ENCODE data around the gene MAPK10. TPM values are rescaled to one million over a fixed set of nuclear protein-coding genes. Genes with fewer than 3 reads are reported as not detected.

Gene MAPK10
- total RNA-seq, result 4.0 TPM
- long read RNA-seq, full-length matches to known transcripts, result 3 of 7 reads
- long read RNA-seq, partial matches to known transcripts, result 3 of 7 reads
- long read RNA-seq, other reads (novel, unspliced or antisense), result 1 of 7 reads

DNA sequence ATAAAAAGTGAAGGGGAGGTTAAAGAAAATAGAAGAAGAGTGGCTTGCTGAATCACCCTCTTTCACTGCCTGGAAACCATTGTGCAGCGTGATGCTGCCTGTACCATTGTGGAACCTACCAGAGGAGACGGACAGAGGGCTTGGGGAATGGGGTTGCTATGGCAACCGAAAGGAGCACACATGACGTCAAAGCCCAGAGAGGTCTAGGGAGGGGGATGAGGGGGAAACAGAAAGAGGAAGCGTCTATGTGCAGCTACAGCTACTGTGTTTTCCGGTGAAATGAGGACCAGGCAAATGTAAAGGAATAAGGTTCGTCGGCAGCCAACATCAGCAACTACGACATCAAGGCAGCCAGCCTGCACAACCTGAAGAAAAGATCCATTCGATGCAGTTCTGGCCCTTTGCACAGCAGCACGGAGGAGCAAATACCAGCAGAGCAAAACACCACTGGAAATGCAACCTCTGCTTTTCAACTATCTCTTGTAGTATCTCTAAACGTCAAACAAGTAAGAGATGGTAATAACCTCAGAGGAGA is at the start of gene MAPK10:
TSS of gene MAPK10 (minus strand) at position 110 of the 535 bp plus-strand sequence.
- peak; percentile 67 for DNase-seq
- intact Hi-C loops (cut with DNase I), result no loop called here
- ATAC-seq (ENCODE audit: poor library complexity), result peak; percentile 97

DNA sequence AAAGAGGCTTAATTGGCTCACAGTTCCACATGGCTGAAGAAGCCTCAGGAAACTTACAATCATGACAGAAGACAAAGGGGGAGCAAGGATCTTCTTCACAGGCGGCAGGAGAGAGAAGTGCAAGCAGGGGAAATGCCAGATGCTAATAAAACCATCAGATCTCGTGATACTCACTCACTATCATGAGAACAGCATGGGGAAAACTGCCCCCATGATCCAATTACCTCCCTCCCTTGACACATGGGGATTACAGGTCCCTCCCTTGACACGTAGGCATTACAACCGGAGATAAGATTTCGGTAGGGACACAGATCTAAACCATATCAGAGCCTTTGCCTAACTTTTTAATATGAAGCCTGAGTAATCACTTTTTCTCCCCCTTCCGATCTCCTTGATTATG is 43.7 kb upstream of the MAPK10 start:
- no peak for DNase-seq
- intact Hi-C loops (cut with DNase I), result no loop called here
- ATAC-seq (ENCODE audit: poor library complexity), result no peak

DNA sequence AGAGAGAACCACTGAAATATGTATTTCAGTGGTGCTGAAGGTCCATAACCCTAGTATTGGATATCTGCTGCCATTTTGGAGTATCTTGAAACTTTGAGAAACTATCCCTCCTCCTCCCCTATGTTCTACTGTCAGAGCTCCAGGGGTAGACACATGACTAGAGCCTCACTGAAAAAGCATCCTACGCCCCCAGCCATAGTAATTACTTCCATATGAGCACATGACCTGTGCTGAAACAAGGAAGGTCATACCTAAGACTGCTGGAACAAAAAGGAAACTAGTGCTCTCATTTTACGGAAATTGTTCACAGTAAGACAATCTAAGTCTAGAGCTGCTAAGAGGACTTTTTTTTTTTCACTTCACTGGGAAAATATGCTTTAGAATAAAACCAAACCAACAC is 42.0 kb upstream of the MAPK10 start:
- DNase-seq (no peak), ATAC-seq (ENCODE audit: poor library complexity) (no peak)
- intact Hi-C loops (cut with DNase I), result no loop called here

DNA sequence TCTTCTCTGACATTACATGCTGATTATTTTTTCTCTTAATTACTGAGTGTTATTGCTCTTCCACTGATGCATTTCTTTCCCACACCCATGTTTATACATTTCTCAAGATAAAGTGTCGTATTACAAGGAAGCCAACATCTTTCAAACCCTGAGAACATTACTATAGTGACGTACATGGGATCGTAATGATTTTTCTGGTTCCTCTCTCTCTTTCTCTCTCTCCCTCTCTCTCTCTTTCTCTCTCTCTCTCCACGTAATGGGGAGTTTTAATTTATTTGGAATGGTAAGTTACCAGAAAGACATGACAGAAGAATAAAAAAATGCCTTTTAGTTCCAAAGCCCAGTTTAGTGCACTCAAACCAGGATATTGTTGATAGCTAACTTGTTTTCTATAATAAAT is 40.4 kb upstream of the MAPK10 start:
- ATAC-seq (ENCODE audit: poor library complexity) (no peak), DNase-seq (no peak)
- intact Hi-C loops (cut with DNase I), result no loop called here

DNA sequence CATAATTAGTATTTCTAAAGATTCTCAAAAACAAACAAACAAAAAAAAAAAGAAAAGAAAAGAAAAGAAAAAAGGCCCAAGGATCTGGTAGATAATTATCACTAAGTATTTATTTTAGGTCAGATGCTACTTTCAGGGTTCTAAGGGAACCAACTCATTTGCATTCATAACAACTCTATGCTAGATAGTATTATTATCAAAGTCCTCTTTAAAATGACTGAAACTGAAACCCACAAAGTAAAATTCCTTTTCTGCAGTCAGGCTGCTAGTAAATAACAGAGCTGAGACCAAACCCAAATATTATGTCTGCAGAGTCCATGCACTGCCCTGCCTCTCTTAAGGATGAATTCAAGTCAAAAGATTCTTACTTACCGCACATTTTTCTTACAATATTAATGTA is 38.3 kb upstream of the MAPK10 start:
- ATAC-seq (ENCODE audit: poor library complexity) (no peak), DNase-seq (no peak)
- intact Hi-C loops (cut with DNase I), result no loop called here

DNA sequence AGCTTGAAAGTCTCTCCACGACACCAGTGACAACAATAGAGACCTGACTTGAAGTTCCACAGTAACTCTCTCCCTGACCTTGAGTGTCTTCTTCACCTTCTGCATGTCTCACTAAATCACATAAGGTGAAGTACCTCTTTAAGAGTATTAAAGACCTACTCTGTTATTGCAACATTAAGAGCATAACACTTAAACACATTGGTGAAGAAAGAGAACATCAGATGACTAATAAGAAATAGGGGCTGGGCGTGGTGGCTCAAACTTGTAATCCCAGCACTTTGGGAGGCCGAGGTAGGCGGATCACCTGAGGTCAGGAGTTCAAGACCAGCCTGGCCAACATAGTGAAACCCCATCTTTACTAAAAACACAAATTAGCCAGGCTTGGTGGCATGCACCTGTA is 33.9 kb upstream of the MAPK10 start:
- ATAC-seq (ENCODE audit: poor library complexity) (no peak), DNase-seq (no peak)
- intact Hi-C loops (cut with DNase I), result no loop called here

DNA sequence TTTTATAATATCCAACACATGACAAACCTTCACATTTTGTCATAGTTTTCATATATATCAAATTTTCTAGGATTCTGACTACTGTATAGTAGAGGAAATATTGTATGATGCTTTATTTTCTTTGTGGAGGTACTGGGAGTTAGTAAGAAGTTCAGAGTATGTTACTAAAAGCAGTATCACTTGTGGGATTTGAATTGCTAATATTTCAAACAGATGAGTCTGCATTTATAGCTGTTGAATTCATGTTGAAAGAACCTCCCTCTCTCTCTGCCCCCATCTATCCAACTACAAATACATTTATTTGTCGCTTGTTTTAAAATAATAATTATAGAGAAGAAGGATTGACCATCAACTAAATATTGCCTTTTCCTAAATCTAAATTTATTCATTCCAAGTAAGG is 29.8 kb upstream of the MAPK10 start:
- intact Hi-C loops (cut with DNase I), result no loop called here
- ATAC-seq (ENCODE audit: poor library complexity), result no peak
- DNase-seq, result no peak

DNA sequence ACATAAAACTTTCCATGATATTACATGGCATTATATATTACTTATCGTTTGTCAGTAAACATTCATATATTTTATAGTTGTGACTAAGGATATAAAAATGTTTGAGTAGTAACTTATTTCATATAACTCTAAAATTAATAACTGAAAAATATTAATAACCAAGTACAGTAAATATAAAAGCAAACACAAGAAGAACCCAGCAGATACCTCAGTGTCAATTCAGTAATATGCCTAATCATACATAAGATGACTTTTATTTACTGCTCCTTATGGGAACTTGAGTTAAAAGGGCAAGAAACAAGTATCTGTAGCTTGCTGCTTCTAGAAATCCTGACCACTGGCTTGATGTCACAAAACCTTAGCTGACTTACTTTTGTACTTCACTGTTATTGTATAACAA is 28.4 kb upstream of the MAPK10 start:
- intact Hi-C loops (cut with DNase I), result no loop called here

DNA sequence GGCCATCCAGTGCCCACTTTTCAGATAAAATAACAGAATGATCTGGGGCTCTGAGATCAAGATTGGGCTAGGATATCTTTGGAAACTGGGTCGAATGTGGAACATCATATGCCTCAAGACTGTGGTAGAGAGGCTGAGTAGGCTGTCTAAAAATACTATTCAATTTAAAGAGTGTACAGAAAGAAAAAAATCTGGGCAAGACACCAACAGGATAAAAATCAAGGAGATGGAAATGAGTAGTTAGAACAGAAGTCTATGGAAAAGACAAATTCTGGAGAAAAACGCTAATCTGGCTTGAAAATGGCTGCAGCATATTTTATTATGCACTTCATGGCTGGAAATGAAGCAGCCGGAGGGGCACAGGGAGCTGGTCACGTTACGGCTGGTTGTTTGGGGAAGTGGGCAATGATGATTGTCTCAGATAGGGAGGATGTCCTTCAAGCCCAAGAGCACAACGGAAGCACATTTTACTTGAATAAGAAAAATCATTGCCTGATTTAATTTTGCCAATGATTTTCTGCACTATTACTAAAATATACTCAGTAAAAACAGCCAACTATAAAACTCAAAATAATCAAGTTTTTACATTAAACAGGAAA is 27.1 kb upstream of the MAPK10 start:
- ATAC-seq (ENCODE audit: poor library complexity) (no peak), DNase-seq (no peak)
- intact Hi-C loops (cut with DNase I), result no loop called here

More for the DNA sequence above, 28.4 kb upstream of the MAPK10 start:
- ATAC-seq (ENCODE audit: poor library complexity), result no peak
- DNase-seq, result no peak

DNA sequence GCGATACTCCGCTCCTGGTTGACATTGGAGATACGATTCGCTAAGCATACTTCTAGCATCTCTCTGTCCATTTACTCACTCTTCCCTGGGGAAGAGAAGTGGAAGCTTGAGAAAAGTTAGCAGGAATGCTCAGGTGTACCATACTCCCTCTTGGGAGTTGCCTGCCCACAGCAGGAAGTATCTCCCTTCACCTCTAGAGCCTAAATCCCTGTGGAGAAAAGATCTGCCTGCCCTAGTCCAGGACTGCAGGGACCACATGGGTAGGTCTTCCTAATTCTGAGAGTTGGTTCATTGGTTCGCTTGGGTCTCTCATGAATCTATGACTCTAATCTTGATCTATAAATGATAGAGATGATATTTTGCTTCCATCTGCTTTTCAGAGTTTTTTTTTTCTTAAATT is 26.3 kb upstream of the MAPK10 start:
- DNase-seq, result no peak
- intact Hi-C loops (cut with DNase I), result no loop called here
- no peak for ATAC-seq (ENCODE audit: poor library complexity)

DNA sequence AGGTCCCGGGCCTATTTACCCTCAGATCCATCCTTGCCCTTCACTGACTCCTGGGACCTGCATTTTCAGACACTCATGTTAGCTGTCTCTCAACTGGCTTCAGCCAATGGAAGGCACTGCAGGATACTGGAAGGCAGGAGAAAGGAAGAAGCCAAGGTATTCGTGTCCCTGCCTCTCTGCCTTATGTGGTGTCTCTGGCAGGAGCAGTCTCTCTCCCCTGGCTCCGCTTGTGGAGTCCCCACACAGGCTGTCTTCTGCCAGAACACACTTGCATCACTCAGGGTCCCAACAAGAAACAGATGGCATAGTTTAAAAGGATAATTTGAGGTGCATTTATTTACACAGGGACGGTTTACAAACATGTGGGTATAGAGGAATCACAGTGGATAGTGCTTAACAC is 21.6 kb upstream of the MAPK10 start:
- ATAC-seq (ENCODE audit: poor library complexity), result no peak
- no peak for DNase-seq
- intact Hi-C loops (cut with DNase I), result no loop called here

DNA sequence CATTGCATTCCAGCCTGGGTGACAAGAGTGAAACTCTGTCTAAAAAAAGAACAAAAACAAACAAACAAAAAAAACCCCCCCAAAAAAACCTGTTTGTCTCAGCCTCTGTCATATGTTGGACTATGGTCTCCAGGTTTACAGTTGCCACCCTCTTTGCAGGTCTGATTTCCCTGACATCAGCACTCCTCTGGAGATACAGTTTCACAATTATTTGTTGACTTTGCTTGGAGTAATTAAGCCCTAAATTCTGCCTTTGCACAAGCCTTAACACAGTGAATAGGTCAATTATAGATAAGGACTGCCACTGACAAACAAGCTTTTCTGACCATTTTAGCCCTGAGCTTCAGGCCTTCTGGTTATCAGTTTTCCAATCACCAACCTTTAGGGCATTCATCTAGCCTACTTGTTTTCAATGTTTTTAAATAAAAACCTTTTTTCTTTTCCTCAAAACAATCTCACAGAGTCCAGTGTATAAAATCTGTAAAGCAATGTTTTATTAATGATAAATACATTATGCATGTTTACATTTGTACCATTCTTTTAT is 20.4 kb upstream of the MAPK10 start:
- intact Hi-C loops (cut with DNase I), result no loop called here
- ATAC-seq (ENCODE audit: poor library complexity) (no peak), DNase-seq (no peak)

DNA sequence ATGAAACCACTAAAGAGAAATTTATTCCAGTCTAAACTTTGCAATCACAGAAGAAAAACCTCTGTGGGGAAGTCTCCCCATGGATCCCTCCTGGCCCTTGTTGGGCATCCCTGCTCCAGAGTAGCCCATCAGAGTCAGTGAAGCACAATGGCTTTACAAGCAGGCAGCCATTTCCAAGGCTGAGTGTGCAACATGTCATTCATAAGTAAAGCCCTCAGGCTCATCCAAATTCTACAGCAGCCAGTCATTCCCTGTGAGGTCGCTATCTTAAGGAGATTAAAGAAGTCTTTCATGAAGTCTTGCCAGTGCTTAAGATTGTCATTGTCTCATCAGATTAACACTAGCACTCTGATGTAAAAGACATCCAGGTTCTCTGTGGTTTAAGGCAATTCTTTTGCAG is 17.0 kb upstream of the MAPK10 start:
- intact Hi-C loops (cut with DNase I), result no loop called here
- no peak for DNase-seq
- ATAC-seq (ENCODE audit: poor library complexity), result no peak

DNA sequence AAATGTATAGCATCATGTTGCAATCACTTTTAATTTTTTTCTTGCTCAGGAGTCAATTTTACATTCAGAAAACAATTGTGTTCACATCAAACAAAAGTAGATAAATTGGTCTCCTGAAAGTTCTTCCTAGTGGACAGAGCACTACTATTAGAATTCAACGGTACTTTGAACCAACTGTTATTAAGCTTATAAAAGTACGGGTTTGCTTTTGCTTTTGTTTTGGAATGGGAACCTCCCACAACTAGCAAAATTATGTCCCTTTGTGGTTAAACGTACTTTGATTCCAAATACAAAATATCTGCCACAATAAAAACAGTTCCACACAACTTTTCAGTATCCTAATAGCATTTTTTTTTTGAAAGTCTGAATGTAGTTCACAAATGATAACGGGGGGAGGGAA is 8.6 kb upstream of the MAPK10 start:
- ATAC-seq (ENCODE audit: poor library complexity) (no peak), DNase-seq (no peak)
- intact Hi-C loops (cut with DNase I), result no loop called here

DNA sequence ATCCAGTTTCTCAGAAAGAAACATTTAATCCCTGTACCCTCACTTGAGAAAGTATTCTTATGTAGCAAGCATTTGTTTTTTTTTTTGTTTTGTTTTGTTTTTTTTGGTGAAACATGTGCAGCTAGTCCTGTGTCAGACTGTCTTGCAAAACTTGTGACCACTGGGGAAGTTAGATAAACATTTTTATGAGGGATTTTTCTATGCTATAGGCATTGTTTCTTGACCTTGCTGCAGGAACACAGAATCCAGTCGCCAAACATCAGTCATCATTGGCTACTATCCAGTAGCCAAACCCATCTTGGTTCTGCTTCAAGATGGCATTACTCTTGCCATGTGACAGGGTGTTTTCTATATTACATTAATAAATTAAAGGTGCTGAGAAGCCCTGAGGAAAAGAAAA is 7.7 kb upstream of the MAPK10 start:
- ATAC-seq (ENCODE audit: poor library complexity) (no peak), DNase-seq (no peak)
- intact Hi-C loops (cut with DNase I), result no loop called here

DNA sequence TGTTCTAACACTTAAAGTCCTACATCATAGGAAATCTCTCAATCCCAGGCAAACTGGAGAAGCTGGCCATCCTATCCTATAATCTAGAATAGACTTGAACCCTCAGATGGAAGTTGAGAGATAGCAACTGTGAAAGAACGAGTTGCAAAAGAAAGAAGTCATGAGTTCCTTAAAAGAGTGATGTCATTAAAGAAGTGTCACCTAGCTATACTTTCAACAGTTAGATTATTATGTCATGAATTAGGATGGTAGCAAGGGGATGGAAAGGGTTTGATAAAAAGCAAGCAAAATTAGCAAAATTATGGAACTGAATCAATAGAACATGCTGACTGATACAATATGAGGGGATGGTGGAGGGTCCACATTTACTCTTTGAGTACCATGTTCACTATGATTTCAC is 7.1 kb upstream of the MAPK10 start:
- intact Hi-C loops (cut with DNase I), result no loop called here
- no peak for DNase-seq
- ATAC-seq (ENCODE audit: poor library complexity), result no peak

DNA sequence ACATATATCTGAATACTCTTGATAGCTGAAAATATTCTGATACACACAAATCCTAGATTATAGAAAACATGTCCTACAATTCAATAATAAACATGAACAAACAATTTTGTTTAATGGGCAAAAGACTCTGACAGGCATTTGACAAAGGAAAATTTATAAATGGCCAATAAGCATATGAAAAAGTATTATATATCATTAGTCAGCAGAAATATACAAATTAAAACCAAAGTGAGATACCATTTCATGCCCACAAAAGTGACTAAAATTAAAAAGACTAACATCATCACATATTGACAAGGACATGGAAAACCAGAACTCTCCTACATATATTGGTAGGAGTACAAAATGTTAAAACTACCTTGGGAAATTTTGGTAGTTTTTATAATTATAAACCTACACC is 2.7 kb upstream of the MAPK10 start:
- DNase-seq (no peak), ATAC-seq (ENCODE audit: poor library complexity) (no peak)
- intact Hi-C loops (cut with DNase I), result no loop called here

DNA sequence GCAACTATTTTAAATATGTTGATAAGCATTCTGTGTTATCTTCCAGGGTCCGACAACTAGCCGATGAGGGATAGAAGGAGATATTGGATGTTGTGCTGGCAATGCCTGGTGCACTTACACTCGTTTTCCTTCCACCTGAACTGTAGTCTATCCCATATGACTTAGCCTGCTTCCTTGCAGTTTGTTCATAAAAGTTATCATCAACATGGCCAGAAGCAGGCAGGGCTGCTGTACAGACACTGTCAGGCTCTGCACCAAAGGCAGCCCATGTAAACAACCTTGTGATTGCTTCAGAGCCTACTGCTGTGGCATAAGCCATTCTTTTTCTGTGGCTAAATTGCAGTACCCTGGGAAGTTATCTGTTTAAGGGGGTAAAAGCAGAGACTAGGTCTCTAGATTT is 1.6 kb downstream of the MAPK10 start:
- no peak for DNase-seq
- peak; percentile 58 for ATAC-seq (ENCODE audit: poor library complexity)
- intact Hi-C loops (cut with DNase I), result no loop called here

DNA sequence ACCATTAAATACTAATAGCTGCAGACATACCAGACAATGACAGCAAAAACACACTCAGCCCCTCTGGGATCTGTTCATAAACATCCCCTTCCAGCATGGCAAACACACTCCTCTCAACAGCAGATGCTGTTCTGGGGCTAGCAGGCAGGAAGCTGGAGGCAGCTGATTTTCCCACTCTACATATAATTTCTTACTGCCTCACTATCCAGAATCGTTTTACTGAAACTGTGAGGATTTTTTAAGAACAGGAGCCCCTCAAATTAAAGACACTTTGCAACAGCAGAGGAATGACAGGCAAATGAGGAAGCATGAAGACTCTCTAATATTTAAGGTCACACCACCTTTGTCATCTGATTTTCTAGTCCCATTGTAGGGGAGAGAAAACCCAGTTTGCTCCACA is 2.2 kb downstream of the MAPK10 start:
- ATAC-seq (ENCODE audit: poor library complexity), result no peak
- no peak for DNase-seq
- intact Hi-C loops (cut with DNase I), result no loop called here

DNA sequence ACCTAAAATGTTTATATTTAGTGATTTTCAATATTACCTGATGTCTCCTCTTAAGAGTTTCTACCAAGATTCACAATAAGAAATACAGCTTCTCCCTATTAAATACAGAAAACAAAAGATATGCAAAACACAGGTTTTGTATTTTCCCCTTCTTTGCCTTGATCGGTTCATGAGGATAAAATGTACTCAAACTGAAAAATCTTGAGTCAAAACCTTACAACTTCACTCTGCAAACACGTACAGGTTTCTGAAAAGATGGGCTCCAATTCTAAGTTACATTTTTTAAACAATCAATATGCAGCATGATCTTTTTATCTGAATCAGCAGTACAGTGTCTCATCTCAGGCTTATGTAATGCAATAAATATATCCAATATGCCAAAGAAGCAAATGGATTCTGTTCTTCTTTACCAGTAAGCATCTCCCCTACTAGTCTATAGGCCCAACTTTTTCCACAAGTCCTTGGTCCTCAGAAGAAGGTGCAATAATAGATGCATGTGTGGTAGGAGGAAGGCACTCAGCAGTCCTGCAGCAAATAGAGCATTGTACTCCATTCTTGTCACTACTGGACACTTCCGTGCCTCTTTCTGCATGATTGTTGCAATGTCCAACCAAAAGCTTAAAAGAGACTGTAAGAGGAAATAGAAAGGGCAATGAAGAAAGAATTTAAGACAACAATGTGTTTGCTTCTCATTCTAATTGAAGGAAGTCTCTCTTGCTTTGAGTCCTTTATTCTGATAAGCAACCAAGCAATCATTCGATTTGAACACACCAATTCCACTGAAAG is 3.2 kb downstream of the MAPK10 start:
- intact Hi-C loops (cut with DNase I), result no loop called here
- ATAC-seq (ENCODE audit: poor library complexity) (no peak), DNase-seq (no peak)
